HG03039 (cell line): ENCODE measurements around the gene CLEC4G.
"Not testable (repeated sequence)": the region's sequence is repeated elsewhere in the genome, so short reads cannot be mapped to it uniquely, and the experiment has no call there.

Experiments
- ATAC-seq: cut with Tn5 transposase; IDR thresholded peaks from one replicate; pipeline ENCODE4 v1.9.1; 2021; ENCODE audit warnings: mild to moderate bottlenecking, moderate library complexity; ENCODE audit not compliant: unreplicated experiment

The CLEC4G gene

GRCh38 chr19:7732045-7732444 lies at the start of gene CLEC4G:
CLEC4G (minus strand) TSS chr19:7732110; CDS start chr19:7732102, 8 bp downstream.
- ATAC-seq: no peak

GRCh38 chr19:7781157-7781556 lies 49.2 kb upstream of the CLEC4G start:
- ATAC-seq: no peak

GRCh38 chr19:7779631-7780486 lies 47.9 kb upstream of the CLEC4G start:
- ATAC-seq: no peak

GRCh38 chr19:7778081-7778480 lies 46.2 kb upstream of the CLEC4G start:
- no peak for ATAC-seq

- no peak for ATAC-seq
These were observed 43.9 kb upstream of the CLEC4G start for GRCh38 chr19:7775761-7776160.

GRCh38 chr19:7773841-7774240 lies 41.9 kb upstream of the CLEC4G start:
- ATAC-seq: no peak

- ATAC-seq: no peak
These were observed 40.9 kb upstream of the CLEC4G start for GRCh38 chr19:7772752-7773291.

- no peak for ATAC-seq
These were observed 39.2 kb upstream of the CLEC4G start for GRCh38 chr19:7771072-7771471.

GRCh38 chr19:7769171-7769570 lies 37.3 kb upstream of the CLEC4G start:
- ATAC-seq: no peak

- ATAC-seq: no peak
These were observed 35.6 kb upstream of the CLEC4G start for GRCh38 chr19:7767487-7767886.

- no peak for ATAC-seq
These were observed 34.6 kb upstream of the CLEC4G start for GRCh38 chr19:7766535-7766934.

- not testable (repeated sequence) for ATAC-seq
These were observed 33.1 kb upstream of the CLEC4G start for GRCh38 chr19:7765043-7765442.

- not testable (repeated sequence) for ATAC-seq
These were observed 32.2 kb upstream of the CLEC4G start for GRCh38 chr19:7764157-7764556.

GRCh38 chr19:7763696-7764095 lies 31.8 kb upstream of the CLEC4G start:
- no peak for ATAC-seq

GRCh38 chr19:7762719-7763293 lies 30.9 kb upstream of the CLEC4G start, which contains the start of gene CLEC4M:
CLEC4M (plus strand) TSS chr19:7763243; CDS start chr19:7763267, 24 bp downstream.
- no peak for ATAC-seq

- ATAC-seq: no peak
These were observed 27.2 kb upstream of the CLEC4G start for GRCh38 chr19:7759156-7759555.

- no peak for ATAC-seq
These were observed 25.4 kb upstream of the CLEC4G start for GRCh38 chr19:7757358-7757757.

GRCh38 chr19:7756258-7756657 lies 24.3 kb upstream of the CLEC4G start:
- ATAC-seq: no peak

- no peak for ATAC-seq
These were observed 19.4 kb upstream of the CLEC4G start for GRCh38 chr19:7751157-7751783.

- no peak for ATAC-seq
These were observed 16.8 kb upstream of the CLEC4G start for GRCh38 chr19:7748756-7749155.

GRCh38 chr19:7748171-7748570 lies 16.3 kb upstream of the CLEC4G start:
- ATAC-seq: no peak
